Hypothalamus (tissue), 51 donors: Measurements from ENCODE around the gene DYNC1I1.

ENCODE experiments used
- DNase-seq, 51 donors: peaks; one replicate each; lab custom pipeline; 2025; lab: John Stamatoyannopoulos, UW

DYNC1I1 gene

GRCh38 chr7:95788258-95788657 lies 15.9 kb downstream of the DYNC1I1 start:
- no peak for DNase-seq

GRCh38 chr7:95788884-95789283 lies 16.5 kb downstream of the DYNC1I1 start:
- DNase-seq = no peak

GRCh38 chr7:95793658-95794057 lies 21.3 kb downstream of the DYNC1I1 start:
- no peak for DNase-seq

DNA sequence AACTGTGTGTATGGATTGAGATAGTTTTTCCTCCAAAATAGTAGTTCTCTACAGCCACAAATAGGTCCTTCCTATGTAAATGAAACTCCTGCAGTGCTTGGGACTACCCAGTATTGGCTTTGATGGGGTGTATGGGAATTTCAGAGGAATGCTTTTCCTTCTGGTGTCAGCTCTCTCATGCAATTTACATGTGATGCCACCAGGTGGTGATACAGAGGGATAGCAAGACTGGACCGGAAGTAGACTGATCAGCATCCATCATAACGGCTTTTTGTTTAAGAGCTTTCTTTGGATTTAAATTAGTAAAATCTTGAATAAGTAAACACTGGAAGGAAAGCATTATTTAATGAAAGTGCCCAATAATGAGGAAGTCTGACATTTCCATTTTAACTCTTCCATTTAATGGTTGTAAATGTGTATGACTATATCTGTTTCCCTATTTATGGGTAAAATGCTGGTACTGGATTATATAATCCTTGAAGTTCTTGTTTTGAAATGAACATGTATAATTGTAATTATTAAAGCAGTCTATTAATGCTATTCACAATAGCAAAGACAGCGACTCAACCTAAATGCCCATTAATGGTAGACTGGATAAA lies 22.7 kb downstream of the DYNC1I1 start:
- no peak for DNase-seq

- no peak for DNase-seq
Measured at GRCh38 chr7:95796617-95797016, 24.3 kb downstream of the DYNC1I1 start.

- DNase-seq = no peak
Measured at GRCh38 chr7:95798401-95798930, 26.1 kb downstream of the DYNC1I1 start.

- DNase-seq = no peak
Measured at GRCh38 chr7:95800787-95801186, 28.4 kb downstream of the DYNC1I1 start.

- DNase-seq = no peak
Measured at GRCh38 chr7:95802270-95802669, 29.9 kb downstream of the DYNC1I1 start.

- DNase-seq = no peak
Measured at GRCh38 chr7:95804052-95804451, 31.7 kb downstream of the DYNC1I1 start.

- DNase-seq = no peak
Measured at GRCh38 chr7:95805909-95806308, 33.6 kb downstream of the DYNC1I1 start.

DNA sequence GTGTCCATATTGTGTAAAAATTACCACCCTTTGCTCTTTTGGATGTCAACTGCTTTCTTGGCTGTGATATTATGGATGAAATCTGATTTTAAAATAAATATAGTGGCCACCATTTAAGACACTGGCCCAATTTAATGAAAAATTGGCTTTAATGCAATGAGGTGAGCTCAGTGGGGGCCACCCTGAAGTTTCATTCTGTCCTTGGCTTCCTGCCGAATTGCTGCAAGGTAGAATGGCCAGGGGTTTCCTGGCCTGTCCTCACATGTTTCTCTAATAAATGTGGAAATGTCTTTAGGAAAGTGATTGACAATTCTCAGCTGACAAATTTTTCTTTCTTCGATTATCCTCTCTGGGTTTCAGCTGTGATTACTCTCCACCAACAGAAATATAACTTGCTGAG lies 36.0 kb downstream of the DYNC1I1 start:
- no peak for DNase-seq

GRCh38 chr7:95811846-95812445 lies 39.6 kb downstream of the DYNC1I1 start:
- no peak for DNase-seq

DNA sequence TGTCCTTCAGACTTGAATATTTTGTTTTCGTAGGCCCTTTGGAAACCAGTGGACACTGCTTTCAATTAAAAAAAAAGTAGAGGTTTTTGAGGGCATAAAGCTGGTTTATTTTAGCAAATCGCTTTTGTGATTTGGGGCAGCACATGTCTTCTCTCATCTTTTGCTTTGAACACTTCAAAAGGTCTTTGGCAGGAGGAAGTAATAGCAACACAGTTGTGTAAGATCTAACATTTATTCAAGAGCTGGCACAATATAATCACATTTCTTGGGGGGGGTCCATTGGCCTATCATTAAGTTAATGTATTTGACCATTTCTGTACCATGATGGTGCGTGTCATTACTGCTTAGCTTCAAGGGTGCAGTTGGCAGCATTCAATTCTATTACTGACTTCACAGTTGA lies 42.4 kb downstream of the DYNC1I1 start:
- DNase-seq = no peak

DNA sequence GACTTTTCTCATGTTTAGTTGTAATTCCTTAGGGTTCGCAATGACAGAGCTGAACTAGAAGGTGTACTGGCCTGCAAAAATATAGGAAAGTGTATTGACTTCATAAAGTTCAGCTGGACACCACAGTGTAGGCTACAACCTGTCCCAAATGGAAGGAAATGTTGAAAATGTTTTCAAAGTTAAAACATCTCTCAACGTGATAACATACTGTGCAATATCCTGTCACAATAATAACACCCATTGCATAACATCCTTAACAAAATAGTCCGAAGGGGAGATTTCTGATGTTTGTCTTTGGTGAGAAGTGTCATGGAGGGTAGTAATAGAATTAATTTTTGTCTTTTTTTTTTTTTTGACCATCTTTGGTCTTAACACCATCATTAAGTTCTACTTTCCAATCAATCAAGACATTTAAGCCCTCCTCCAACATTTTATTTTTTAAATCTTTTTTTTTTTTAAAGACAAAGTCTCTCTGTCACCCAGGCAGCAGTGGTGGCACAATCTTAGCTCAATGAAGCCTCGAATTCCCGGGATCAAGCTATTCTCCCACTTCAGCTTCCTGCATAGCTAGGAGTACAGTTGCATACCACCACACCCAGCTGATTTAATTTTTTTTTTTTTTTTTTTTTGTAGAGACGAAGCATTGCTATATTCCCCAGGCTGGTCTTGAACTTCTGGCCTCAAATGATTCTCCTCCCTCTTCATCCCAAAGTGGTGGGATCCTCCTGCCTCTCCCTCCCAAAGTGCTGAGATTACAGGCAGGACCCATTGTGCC lies 45.7 kb downstream of the DYNC1I1 start:
- no peak for DNase-seq

DNA sequence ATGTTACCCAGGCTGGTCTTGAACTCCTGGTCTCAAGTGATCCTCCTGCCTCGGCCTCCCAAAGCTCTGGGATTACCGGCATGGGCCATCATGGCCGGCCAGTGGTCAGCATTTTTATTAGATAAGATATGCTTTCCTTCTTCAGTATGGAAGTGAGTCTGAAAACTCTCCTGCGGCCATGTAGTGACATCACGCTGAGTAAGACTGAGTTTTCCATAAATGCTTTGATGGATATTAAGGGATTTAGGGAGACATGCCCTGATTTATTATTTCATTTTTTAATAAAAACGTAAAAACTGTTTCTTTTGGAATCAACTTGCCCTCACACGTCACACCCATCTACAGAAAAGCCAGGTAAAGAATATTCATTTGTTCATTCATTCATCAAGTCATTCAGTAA lies 48.4 kb downstream of the DYNC1I1 start:
- no peak for DNase-seq

GRCh38 chr7:95822717-95823116 lies 50.4 kb downstream of the DYNC1I1 start:
- DNase-seq = no peak

DNA sequence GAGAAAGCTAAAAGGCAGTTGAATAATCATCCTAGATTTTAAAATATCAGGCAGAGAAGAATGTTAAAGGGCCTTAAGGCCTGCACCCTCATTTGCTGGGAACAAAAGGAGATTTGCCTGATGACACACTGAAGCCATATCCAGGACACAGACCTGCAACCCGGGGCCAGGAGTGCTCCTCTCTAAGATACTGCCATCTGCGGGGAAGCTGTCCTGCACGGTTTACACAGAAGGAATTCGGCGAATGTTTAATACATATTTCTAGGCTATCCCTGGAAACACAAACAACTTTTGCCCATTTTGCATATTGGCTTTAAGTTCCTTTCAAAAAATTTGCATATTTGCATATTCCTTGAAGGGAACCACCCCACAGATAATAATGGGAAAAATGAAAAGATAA lies 52.3 kb downstream of the DYNC1I1 start:
- no peak for DNase-seq

GRCh38 chr7:95828824-95829790 lies 56.8 kb downstream of the DYNC1I1 start:
- DNase-seq = no peak

GRCh38 chr7:95840953-95841950 lies 68.9 kb downstream of the DYNC1I1 start:
- DNase-seq = no peak
